Peyer's patch (tissue), 4 donors: Measurements from ENCODE around the gene GFAP. TPM values are rescaled to one million over a fixed set of nuclear protein-coding genes. Genes with fewer than 3 reads are reported as not detected.

Experiments
- DNase-seq, 3 donors: peaks; one replicate each; pipeline ENCODE4 v3.0.0-alpha.2; 2017 to 2019
- H3K27ac ChIP-seq, 4 donors: fragments of 200-600 bp; sonication (generic); one replicate each; pipeline ENCODE4 v1.5.1; 2016 to 2019
- H3K27me3 ChIP-seq, 2 donors: fragments of 200-600 bp; sonication (generic); one replicate each; pipeline ENCODE4 v1.5.1; 2019
- H3K36me3 ChIP-seq, 3 donors: fragments of 200-600 bp; sonication (generic); one replicate each; pipeline ENCODE4 v1.5.1; 2016 to 2019
- H3K4me1 ChIP-seq, 4 donors: fragments of 200-600 bp; sonication (generic); one replicate each; pipeline ENCODE4 v1.5.1; 2016 to 2019
- H3K4me3 ChIP-seq, 4 donors: fragments of 200-600 bp; sonication (generic); 1 replicate in 3 of 4; 2 replicates in 1 of 4; pipeline ENCODE4 v1.5.1; 2016 to 2019; ENCODE audit warnings: mild to moderate bottlenecking in 1 of 4
- H3K9me3 ChIP-seq, 4 donors: fragments of 200-600 bp; sonication (generic); one replicate each; pipeline ENCODE4 v1.5.1; 2016 to 2019; ENCODE audit warnings: mild to moderate bottlenecking in 1 of 4
- POLR2A ChIP-seq, 2 donors: fragments of 450-650 bp; IDR thresholded peaks; one replicate each; pipeline ENCODE4 v1.5.1; 2017; ENCODE audit warnings: antibody characterized with exemption in 2 of 2, mild to moderate bottlenecking in 2 of 2, moderate library complexity in 2 of 2
- total RNA-seq, 4 donors: library from RNA; depleted of rRNA; stranded (reverse); fragments of >200 nt; gene quantifications; one replicate each; pipeline ENCODE4 v1.1.0, GENCODE V29; 2016
- TF ChIP-seq, protein P1 (sequence below), 6 experiments: fragments of 450-650 bp in 4 of 6; fragments of 200-600 bp in 2 of 6; sonication (generic) in 1 of 6; IDR thresholded peaks; one replicate each; pipeline ENCODE4 v1.5.1; 2017 to 2019; ENCODE audit warnings: antibody characterized with exemption in 6 of 6, mild to moderate bottlenecking in 3 of 6, moderate library complexity in 1 of 6

Gene GFAP
- total RNA-seq, 4 donors from 2014 or later = not detected

DNA sequence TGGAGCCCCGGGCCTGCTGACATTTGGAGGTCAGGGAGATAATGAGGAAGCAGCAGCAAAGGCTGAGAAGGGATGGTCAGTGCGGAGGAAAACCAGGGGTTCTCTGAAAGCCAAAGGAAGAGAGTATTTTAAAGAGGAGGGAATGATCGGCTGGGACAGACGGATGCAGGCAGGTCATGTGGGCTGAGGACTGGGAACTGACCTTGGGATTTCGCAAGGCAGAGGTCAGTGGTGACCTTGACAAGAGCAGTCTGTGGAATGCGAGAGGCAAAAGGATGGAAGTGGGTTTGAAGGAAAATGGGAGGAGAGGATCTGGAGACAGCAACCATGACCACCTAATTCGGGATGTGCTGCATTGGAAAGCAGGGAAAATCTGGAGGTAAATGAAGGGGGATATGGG lies 26.3 kb downstream of the GFAP start:
- Histone ChIP-seq H3K4me1 (no peaks in the 10 kb centered on the region), H3K27ac (no peak overlapping the region), H3K36me3 (peaks cover 0 to 59% (median 0%) of the 10 kb centered on the region in 3 donors), H3K27me3 (no peaks in the 10 kb centered on the region), H3K4me3 (no peak overlapping the region), H3K9me3 (no peaks in the 10 kb centered on the region)
- DNase-seq = no peak
- no peak for TF ChIP-seq POLR2A (IDR thresholded peaks at IDR 0.05)
- TF ChIP-seq, protein P1, sequence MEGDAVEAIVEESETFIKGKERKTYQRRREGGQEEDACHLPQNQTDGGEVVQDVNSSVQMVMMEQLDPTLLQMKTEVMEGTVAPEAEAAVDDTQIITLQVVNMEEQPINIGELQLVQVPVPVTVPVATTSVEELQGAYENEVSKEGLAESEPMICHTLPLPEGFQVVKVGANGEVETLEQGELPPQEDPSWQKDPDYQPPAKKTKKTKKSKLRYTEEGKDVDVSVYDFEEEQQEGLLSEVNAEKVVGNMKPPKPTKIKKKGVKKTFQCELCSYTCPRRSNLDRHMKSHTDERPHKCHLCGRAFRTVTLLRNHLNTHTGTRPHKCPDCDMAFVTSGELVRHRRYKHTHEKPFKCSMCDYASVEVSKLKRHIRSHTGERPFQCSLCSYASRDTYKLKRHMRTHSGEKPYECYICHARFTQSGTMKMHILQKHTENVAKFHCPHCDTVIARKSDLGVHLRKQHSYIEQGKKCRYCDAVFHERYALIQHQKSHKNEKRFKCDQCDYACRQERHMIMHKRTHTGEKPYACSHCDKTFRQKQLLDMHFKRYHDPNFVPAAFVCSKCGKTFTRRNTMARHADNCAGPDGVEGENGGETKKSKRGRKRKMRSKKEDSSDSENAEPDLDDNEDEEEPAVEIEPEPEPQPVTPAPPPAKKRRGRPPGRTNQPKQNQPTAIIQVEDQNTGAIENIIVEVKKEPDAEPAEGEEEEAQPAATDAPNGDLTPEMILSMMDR (IDR thresholded peaks at IDR 0.05) = no peak

DNA sequence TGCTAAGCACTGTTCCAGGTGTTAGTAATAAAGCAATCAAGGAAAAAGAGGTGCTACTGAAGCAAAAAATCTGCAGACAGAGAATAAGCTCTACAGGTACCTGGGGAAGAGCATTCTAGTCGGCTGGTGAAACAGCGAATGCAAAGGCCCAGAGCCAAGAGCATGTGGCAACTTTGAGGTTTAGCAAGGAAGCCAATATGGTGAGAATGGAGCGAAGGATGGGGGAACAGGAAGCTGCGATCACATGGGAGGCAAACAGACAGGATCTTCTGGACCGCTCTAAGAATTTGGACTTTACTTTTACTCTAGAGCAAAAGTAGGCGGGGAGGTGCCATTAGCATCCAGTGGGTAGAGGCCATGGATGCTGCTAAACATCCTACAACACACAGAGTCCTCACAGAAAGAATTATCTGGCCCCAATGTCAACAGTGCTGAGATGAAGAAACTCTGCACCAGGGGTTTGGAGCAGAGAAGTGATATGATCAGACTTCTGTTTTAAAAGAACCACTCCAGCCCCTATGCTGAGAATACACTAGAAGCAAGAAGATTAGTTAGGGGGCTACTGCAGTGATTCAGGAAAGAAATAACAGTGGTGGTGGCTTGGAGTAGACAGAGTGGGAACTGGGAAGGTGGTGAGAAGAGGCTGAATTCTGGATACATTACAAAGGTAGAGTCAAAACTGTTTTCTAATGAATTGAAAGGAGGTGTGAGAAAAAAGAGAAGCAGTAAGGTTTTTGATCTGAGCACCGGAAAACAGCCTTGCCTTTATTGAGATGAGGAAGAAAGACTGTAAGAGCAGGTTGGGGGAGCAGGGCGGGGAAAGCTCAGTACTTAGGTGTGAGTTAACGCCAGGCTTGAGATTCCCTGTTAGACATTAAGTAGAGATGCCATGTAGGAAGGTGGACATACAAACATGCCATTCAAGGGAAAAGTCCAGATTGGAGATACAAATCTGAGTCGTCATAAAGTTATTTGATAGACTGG lies 27.0 kb downstream of the GFAP start:
- Histone ChIP-seq H3K36me3 (peaks cover 0 to 59% (median 0%) of the 10 kb centered on the region in 3 donors), H3K27me3 (no peaks in the 10 kb centered on the region), H3K27ac (no peak overlapping the region), H3K4me3 (no peak overlapping the region), H3K9me3 (no peaks in the 10 kb centered on the region), H3K4me1 (no peaks in the 10 kb centered on the region)
- DNase-seq = no peak
- TF ChIP-seq, protein P1 (IDR thresholded peaks at IDR 0.05) = no peak
- TF ChIP-seq POLR2A (IDR thresholded peaks at IDR 0.05) = no peak

DNA sequence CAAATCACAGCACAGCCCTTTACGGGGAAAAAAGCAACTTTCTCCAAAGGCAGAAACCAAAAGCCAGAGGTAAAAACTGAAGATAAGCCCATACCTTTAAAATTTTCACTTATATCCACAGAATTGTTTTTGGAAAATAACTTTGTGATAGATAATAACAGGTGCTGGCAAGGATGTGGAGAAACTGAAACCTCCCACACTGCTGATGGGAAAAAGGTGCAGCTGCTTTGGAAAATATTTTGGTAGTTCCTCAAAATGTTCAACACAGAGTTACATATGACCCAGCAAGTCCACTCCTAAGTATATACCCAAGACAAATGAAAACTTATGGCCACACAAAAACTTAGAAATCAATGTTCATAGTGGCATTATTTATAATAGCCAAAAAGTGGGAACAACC lies 28.3 kb downstream of the GFAP start:
- no peaks in the 10 kb centered on the region for H3K27me3 ChIP-seq
- no peak for DNase-seq
- TF ChIP-seq, protein P1 (IDR thresholded peaks at IDR 0.05) = no peak
- no peak for TF ChIP-seq POLR2A (IDR thresholded peaks at IDR 0.05)
- no peaks in the 10 kb centered on the region for H3K9me3 ChIP-seq
- no peak overlapping the region for H3K4me3 ChIP-seq
- H3K4me1 ChIP-seq = no peaks in the 10 kb centered on the region
- H3K36me3 ChIP-seq = peaks cover 0 to 59% (median 0%) of the 10 kb centered on the region in 3 donors
- H3K27ac ChIP-seq = no peak overlapping the region

DNA sequence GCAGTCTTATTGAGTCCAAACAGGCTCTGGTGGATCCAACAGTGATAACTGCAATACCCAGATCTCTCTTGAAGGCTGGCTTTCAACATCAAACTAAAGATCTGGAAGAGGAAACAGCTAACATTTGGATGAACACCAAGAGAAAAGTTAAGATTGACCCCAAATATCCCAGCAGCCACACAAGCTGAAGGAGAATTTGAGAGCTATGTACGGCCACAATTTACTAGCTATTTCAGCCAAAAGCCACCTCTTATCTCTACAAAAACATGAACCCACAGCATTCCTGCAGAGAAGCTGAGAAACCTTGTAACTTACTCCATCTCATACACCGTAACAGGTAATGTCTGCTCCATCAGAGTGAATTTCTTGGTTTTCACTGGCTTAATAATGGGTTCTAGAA lies 30.4 kb downstream of the GFAP start:
- H3K9me3 ChIP-seq = no peaks in the 10 kb centered on the region
- TF ChIP-seq, protein P1 (IDR thresholded peaks at IDR 0.05) = no peak
- TF ChIP-seq POLR2A (IDR thresholded peaks at IDR 0.05) = no peak

DNA sequence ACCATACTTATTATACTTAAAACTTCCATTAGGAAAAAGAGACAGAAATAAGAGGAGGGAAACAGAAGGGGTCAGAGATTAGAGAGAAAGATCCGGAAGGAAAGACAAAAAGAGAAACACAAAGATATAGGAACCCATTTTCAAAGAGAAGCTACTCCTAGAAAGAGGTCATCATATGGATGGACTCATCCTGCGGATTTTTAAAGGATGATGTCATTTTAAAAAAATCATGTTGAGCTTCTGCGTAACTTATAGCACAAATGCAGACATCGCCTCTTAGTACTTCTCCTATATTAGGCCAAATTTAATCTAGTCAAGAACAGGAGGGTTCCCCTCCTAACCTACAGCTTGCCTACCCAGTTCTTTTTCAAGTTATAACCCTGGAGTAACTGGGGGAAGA lies 34.2 kb downstream of the GFAP start:
- Histone ChIP-seq H3K4me3 (no peak overlapping the region), H3K36me3 (peaks cover 0 to 91% (median 0%) of the 10 kb centered on the region in 3 donors), H3K27me3 (no peaks in the 10 kb centered on the region), H3K27ac (no peak overlapping the region), H3K4me1 (no peaks in the 10 kb centered on the region), H3K9me3 (no peaks in the 10 kb centered on the region)
- no peak for TF ChIP-seq POLR2A (IDR thresholded peaks at IDR 0.05)
- TF ChIP-seq, protein P1 (IDR thresholded peaks at IDR 0.05) = no peak
- no peak for DNase-seq

More for the DNA sequence above, 30.4 kb downstream of the GFAP start:
- no peak for DNase-seq
- Histone ChIP-seq H3K4me3 (no peak overlapping the region), H3K4me1 (no peaks in the 10 kb centered on the region), H3K27me3 (no peaks in the 10 kb centered on the region), H3K36me3 (peaks cover 0 to 67% (median 0%) of the 10 kb centered on the region in 3 donors), H3K27ac (no peak overlapping the region)
